NCI-H2081 treated with DMSO at 0.1 percent for 48 hours (cell line): Measurements from ENCODE around the gene ZDHHC6.
"Not testable (repeated sequence)": the region's sequence is repeated elsewhere in the genome, so short reads cannot be mapped to it uniquely, and the experiment has no call there.

Source experiments
- DNase-seq: peaks from one replicate; lab custom pipeline; 2025; lab: John Stamatoyannopoulos, UW

The ZDHHC6 gene, protein sequence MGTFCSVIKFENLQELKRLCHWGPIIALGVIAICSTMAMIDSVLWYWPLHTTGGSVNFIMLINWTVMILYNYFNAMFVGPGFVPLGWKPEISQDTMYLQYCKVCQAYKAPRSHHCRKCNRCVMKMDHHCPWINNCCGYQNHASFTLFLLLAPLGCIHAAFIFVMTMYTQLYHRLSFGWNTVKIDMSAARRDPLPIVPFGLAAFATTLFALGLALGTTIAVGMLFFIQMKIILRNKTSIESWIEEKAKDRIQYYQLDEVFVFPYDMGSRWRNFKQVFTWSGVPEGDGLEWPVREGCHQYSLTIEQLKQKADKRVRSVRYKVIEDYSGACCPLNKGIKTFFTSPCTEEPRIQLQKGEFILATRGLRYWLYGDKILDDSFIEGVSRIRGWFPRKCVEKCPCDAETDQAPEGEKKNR

DNA sequence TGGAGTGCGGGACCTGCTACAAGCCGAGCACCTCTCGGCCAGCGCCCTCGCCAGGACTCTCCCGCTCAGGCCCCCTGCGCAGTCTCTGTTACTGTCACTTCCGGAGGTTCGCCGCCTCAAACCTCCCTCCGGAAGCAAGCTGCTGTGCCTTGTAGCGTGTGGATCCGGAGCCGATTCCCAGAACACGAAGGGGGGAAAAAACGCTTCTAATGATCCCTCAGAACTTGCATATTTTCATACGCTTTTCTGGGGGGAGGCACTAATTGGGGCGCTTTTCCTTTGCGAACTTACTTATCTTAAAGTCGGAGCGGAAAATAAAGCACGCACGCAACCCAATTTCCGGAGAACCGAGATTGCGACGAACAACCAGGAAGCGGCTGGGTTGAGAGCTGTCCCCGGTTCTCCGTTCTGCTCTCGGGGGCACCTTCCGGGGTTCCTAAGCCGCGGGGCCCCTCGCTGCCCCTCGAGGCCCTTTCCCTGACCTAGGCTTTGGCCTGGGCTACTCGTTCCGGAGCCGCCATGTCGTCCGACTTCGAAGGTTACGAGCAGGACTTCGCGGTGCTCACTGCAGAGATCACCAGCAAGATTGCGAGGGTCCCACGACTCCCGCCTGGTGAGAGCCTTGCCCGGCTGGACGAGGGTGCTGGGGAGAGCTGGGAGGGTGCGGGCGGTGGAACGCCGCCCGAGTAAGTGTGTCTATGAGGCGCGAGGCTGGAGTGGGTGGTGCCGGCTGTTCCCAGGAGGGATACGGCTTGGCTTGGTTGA is at the start of gene ZDHHC6, which contains the start of gene VTI1A:
ZDHHC6 (minus strand) TSS at position 60 of the 765 bp plus-strand sequence. CDS start 1,478 bp downstream, outside the sequence.
VTI1A (plus strand) TSS at position 361 of the 765 bp plus-strand sequence; CDS start at position 520, 159 bp downstream.
- peak; percentile 16 for DNase-seq

DNA sequence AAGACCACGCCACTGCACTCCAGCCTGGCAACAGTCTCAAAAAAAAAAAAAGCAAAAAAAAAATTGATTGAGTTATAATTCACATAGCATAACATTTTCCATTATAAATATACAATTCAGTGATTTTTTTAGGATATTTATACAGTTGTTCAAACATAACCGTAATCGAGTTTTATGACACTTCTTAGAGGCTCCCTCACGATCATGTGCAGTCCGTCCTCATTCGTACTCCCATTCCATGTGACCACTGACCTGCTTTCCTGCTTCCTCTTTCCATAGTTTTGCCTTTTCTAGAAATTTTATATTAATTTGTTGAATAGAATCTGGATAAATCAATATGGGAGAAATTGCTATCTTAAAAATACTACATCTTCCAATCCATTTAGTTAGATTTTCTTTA is 46.0 kb upstream of the ZDHHC6 start:
- no peak for DNase-seq

DNA sequence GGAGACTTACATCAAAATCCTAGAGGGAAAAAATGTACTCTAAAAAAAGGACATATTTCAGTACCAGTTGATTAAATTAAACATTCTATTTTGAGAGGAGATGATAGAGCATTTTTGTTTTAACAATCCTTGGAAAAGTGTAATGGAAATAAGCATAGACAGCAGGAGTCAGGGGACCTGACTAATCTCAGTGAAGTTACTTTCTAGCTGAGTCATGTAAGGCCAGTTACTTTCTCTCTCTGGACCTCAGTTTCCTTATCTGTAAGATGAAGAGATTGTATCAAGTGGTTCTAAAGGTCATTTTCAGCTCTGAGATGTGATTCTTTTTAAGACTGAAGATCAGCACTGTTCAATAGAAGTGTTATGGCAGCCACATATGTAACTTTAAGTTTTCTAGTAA is 44.4 kb upstream of the ZDHHC6 start:
- no peak for DNase-seq

DNA sequence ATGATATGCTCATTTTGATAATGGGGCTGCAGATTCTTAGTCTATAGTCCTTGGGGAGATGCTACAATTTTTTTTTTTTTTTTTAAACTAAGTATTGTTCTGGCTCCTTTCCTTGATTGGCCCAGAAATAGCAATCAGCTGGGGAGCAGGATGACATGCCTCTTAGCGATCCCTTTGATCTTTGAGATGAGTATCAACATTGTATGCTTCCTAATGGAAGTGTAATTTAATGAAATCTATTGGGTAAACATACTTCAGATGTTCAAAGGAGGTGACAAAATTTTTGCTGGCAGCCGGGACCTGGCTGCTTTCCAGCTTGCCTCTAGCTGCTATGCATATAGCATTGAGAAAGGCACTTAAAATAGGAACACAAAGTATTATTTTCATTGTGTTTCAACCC is 43.8 kb upstream of the ZDHHC6 start:
- peak; percentile 51 for DNase-seq

DNA sequence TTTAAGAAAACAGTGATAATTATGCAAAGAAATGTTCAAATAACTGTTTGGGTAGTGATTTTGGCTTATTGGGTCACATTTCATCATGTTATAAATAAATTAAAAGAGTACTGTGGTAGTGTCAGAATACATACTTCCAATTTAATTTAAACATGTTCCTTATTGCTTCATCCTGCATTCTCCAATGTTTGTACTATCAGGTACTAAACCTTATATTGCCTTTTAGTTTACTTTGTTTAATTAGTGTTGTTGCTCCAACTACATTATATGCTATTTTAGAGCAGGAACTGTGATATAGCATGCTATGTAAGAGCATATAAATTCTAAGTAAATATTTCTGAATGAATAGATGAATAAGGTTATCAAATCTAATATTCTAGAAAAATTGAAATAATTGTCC is 41.2 kb upstream of the ZDHHC6 start:
- no peak for DNase-seq

DNA sequence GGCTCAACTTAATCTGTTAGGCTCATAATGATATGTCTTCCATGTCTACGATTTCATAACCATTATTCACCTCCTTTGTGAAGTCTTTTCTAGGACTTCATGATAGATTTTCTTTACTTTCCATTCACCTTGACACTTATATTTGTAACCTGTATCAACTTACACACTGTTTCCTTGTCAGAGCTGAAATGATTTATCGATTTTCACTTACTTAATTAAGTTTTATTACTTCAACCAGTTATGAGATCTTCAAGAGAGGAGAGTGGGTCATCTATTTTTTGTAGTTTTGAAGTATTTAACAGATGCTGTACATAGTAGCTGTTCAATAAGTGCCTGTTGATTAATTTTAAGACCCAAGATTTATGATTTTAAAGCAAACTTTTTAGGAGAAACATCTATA is 37.7 kb upstream of the ZDHHC6 start:
- no peak for DNase-seq

DNA sequence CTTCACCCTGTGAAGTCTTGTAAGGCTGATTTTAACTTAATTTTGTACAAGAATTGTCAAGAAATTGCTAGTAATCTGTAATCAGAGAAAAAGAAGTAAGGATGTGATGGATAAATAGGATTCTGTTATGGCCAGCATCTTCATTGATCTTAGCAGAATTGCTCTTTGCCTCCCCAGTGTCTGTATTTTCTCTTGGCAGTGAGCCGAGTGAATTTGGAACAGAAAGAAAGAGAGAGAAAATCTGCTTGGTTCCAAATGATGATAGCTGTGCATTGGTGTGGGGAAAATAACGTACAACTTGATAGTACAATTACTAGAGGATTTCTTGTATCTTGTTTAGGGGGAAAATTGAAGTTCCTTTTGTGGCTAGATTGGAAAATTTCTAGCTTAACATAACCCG is 34.9 kb upstream of the ZDHHC6 start:
- no peak for DNase-seq

DNA sequence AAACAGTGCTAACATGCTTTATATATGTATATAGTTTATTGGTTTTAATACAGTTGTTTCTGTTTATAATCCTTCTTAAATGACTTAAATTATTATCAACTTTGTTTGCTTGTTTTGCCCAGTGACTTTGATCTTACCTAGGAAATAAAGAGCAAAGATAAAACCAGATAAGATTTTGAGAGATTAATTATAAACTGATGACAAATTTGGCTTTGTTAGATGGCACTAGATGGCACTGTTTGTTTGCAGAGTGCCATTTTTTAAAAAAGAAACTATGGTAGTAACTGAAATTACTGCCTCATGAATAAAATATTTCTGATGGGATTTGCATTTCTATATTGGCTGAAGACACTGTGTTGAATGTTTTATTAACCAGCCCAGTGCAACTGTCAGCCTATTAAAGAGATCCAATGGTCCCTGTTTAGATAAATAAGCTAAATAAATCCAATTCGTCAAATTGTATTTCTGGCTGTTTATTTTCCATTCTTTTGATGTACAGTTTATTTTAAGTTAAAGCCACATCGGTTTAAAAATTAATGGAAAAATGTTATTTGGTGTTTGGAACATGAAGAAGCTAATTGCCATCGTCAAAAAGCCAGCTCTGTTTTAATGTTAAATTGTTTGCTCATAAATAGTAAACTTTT is 29.0 kb upstream of the ZDHHC6 start:
- no peak for DNase-seq

DNA sequence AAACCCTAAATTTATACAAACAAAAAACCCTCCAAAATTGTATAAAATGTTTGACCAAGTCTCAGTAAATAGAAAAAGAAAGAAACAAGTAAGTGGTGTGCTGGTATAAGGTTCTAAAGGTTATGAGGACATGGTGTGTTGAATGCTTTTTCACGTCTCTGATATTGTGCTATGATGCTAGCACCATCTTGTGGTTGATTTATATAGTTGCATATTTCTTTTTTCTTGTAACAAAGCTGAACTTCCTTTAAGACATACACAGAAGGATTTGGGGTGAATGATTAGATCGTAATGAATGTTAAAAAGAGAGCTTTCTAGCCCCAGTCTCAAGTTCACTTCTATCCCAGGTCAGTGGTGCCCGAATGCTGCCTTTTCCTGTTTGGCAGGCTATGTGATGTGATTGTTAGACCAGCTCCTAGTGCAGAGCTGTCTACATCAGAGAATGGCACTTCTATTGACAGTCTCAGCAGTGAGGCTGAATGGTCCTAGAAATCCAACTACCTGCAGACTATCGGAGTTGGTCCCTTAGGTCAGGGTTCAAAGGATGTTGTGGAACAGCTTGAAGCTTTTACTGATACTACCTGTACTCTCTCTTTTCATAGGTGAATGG is 25.3 kb upstream of the ZDHHC6 start:
- DNase-seq = no peak

DNA sequence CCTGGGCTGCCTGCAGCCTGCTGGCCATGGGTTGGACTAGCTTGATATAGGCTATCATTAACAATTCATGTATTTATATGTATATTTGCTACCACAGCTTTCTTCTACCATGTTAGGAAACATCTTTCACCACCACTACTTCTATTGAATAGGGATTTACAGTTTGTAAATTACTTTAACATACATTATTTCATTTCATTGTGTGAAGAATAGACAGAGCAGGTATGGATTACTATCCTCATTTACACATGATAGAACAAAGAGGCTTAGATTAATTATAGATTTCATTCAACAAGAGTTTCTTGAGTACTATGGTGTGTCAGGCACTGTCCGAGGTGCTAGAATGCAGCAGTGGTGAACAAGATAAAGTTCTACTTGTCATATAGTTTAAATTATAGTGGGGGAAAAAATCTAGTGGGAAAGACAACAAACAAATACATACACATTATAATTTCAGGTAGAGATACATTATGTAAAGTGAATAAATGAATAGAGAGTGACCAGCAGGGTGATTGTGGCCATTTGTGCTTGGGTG is 20.9 kb upstream of the ZDHHC6 start:
- no peak for DNase-seq

DNA sequence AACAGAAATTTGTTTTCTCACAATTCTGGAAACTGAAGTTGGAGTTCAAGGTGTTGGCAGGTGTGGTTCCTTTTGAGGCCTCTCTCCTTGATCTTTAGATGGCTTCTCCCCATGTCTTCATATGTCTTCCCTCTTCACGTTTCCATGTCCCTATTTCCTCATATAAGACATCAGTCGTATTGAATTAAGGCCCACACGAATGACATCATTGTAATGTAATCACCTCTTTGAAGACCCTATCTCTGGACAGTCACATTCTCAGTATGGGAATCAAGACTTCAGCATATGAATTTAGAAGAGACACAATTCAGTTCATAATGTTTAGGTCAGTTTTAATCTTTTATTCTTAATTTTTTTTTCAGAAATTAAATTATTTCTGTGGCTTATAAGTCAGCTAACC is 20.1 kb upstream of the ZDHHC6 start:
- DNase-seq = no peak

DNA sequence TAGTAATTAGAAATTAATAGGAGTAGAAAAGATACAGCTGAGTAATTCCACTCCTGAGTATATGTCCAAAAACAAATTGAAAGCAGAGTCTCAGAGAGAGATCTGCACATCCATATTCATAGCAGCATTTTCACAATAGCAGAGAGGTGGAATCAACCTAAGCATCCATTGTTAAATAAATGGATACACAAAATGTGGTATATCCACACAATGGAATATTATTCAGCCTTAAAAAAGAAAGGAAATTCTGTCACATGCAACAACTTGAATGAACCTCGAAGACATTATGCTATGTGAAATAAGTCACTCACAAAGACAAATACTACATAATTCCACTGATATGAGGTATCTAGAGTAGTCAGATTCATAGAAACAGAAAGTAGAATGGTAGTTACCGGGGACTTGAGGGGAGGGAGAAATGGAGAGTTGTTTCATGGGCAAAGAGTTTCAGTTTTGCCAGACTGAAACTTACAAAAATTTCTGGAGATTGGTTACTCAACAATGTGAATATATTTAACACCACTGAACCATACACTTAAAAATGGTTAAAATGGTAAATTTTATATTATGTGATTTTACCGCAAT is 18.7 kb upstream of the ZDHHC6 start:
- DNase-seq = no peak

DNA sequence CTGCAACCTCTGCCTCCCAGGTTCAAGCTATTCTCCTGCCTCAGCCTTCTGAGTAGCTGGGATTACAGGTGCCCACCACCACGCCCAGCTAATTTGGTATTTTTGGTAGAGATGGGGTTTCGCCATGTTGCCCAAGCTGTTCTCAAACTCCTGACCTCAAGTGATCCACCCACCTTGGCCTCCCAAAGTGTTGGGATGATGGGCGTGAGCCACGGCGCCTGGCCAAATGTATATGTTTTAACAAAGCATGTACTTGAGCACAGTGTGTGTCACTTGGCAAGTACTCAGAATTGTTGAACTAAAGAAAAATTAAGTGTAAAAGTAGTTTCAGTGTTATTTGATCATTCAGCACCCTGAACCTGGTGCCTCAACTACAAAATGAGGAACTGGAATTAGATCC is 17.4 kb upstream of the ZDHHC6 start:
- not testable (repeated sequence) for DNase-seq

DNA sequence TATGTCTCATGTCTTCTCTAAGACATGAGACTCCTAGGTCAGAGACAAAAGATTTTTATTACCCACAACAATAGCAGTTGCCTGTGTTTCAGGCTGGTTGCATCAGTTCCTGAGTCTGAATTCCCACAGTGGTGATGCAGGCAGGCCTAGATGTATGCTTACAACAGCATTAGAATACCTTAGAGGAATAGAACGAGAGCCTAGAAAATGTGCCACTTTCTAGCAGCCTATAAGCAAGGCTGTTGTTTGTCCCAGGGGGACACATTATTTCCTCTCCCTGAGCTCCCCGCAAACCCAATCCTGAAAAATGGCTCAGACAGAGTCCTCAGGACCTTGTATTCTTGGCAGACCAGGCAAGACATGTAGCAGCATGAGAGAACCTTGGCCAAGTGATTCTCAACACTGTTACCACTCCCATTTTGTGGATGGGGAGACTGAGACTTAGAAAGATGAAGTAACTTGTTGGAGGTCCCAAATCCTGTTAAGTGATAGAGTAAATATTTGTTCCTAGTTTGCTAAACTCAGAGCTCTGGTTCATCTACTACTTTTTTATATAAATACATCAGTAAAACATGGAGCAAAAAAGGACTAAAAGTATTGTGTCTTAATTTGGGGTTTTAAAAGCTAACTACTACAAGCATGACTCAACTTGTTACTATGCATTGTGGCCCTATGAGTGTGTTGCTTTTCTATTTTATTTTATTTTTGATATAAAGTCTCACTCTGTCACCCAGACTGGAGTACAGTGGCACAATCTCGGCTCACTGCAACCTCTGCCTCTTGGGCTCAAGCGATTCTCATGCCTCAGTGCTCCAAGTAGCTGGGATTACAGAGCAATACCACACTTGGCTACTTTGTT is 14.5 kb upstream of the ZDHHC6 start:
- no peak for DNase-seq

DNA sequence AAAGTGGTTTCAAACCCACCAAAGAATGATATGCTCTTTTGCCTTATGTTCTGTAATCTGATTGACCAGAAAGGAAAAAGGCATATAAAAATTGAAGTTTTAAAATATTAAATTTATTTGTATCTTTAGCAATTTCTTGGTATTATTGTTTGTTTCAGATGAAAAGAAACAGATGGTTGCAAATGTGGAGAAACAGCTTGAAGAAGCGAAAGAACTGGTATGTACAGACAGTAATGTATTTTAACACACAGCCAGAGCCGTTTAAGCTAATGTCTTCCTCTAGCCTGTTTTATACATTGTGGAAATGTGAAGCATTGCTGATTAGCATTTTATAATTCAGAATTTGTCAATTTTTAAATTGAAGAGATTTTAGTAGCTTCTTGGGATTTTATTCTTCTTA is 13.7 kb upstream of the ZDHHC6 start:
- DNase-seq = no peak

DNA sequence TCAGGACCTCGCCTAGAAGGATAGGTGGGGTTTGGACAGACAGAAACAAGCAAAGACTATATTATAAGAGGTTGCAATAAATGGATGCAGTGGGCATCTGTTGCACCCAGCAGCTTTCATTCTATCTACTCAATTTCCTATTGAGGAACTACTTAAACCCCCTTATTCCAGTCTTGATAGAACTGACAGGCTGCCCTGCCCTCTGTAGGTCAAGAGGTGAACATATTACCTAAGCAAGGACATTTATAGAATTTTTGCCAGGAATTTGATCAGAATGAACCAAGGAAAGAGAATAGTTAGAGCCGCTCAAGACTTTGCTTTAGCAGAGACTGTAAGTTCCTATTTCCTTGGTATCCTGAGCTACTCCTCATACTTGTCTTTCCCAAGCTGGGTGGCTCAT is 9.8 kb upstream of the ZDHHC6 start:
- no peak for DNase-seq

DNA sequence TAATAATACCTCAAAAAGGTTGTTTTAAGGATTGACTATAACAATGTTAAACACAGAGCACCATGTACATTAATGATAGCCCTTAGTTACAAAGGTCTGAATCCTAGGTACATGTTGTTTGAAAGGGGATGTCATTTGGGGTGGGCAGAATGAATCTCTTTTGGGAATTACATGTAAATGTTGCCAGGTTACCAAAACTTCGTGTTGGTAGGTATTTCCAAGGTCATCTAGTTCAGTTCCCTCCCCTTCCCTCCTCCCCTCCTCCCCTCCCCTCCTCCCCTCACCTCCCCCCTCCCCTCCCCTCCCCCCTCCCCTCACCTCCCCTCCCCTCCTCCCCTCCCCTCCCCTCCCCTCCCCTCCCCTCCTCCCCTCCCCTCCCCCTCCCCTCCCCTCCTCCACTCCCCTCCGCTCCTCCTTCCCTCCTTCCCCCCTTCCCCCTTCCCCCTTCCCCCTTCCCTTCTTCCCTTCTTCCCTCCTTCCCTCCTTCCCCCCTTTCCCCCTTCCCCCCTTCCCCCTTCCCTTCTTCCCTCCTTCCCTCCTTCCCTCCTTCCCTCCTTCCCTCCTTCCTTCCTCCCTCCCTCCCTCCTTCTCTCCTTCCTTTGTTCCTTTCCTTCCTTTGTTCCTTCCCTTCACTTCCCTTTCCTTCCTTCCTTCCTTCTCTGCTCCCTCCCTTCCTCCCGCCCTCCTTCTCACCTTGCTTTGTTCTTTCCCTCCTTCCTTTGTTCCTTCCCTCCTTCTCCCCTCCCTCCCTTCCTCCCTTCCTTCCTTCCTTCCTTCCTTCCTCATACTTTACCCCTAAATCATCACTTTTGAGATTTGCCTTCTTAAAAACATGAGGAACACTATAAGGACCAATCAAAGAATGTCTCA is 8.4 kb upstream of the ZDHHC6 start:
- DNase-seq = no peak

DNA sequence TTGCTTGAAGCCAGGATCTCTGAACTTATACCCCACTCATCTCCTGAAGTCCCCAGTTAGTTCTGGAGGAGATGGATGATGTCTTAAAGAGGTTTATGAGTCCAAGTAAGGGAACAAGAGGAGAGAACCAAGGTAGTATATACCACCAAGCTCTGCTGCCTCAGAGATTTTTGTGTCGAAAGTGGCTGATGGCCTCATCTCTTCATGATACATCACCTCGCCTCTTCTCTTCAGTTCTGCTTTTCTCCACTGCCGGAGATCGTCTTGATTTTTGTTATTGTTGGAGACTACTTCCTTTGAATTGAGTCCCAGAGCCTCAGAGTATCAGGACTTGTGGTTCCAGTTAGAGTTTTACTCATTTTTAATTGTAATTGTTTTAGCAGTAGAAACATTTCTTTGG is 2.2 kb upstream of the ZDHHC6 start:
- no peak for DNase-seq

DNA sequence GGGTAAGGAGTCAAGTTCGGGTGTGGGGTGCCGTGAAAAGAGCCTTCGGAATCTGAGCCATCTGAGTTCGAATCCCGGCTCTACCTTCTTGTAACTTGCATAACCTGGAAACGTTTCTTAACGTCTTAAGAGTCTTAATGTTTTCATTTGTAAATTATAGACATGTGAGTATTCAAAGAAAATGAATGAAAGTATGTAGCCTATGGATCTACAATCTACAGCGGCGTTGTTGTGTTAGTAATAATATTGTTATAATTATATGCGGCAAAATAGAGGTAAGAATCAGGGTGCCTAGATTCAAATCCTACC is 860 bp upstream of the ZDHHC6 start:
- no peak for DNase-seq
